GM12878 (cell line): Measurements from ENCODE around the gene SERPINB5. TPM values are rescaled to one million over a fixed set of nuclear protein-coding genes. Genes with fewer than 3 reads are reported as not detected.

Experiments used
- ATAC-seq: fragments of 200-7000 bp; cut with Tn5 transposase; 3 replicates; pipeline ENCODE4 v1.9.1; 2020; ENCODE audit warnings: mild to moderate bottlenecking, moderate library complexity
- BruUV-seq: library from RNA; stranded (reverse); fragments of 400-500 nt; replicated peaks from 2 replicates; lab custom pipeline; 2021; lab: Mats Ljungman, UMichigan
- CTCF ChIA-PET: fragments of 300-600 bp; sonication (Branson Sonifier 250); formaldehyde crosslinking; extraction: SDS; loops from one replicate; lab custom pipeline; 2021; ENCODE audit warnings: inconsistent platforms; lab: Yijun Ruan, JAX
- POLR2A ChIA-PET: fragments of 350-600 bp; formaldehyde crosslinking; extraction: SDS; loops from one replicate; lab custom pipeline; 2021; ENCODE audit warnings: inconsistent platforms; lab: Charles Lee
- RAD21 ChIA-PET: fragments of 300-600 bp; sonication (Branson Sonifier 250); formaldehyde crosslinking; loops from one replicate; lab custom pipeline; 2023; ENCODE audit warnings: antibody characterized with exemption; ENCODE audit not compliant: unreplicated experiment; lab: Charles Lee
- SMC1A ChIA-PET: fragments of 300-600 bp; sonication (Branson Sonifier 250); formaldehyde crosslinking; loops from one replicate; lab custom pipeline; 2023; ENCODE audit not compliant: unreplicated experiment, uncharacterized antibody; lab: Charles Lee
- DNase-seq: peaks from one replicate; pipeline ENCODE4 v3.0.0-alpha.2; 2011; ENCODE audit warnings: low read depth, low spot score
- FAIRE-seq: peaks from 3 replicates; lab custom pipeline; 2011; peaks lifted over from hg19 to GRCh38; lab: Jason Lieb, UNC
- H2AFZ ChIP-seq: 2 replicates; pipeline ENCODE4 v1.6.0; 2011; ENCODE audit warnings: low read depth, low read length, control low read depth; ENCODE audit not compliant: control insufficient read depth
- H3K27ac ChIP-seq: 2 replicates; pipeline ENCODE4 v1.5.1; 2011; ENCODE audit warnings: control low read depth; ENCODE audit not compliant: control insufficient read depth, insufficient read depth
- H3K27me3 ChIP-seq, 2 experiments: replicated peaks in 1 of 2; 2 replicates each; pipeline versions ENCODE4 v1.6.0 to v1.6.1; 2011; ENCODE audit warnings: low read length in 1 of 2; ENCODE audit not compliant: control insufficient read depth in 2 of 2, insufficient read depth in 2 of 2
- H3K36me3 ChIP-seq, 2 experiments: 2 replicates each; pipeline ENCODE4 v1.5.1; 2011; ENCODE audit warnings: low read length in 1 of 2; ENCODE audit not compliant: control insufficient read depth in 2 of 2, insufficient read depth in 2 of 2
- H3K4me1 ChIP-seq: 2 replicates; pipeline ENCODE4 v1.6.1; 2011; ENCODE audit warnings: mild to moderate bottlenecking, low read length, moderate library complexity, mixed read lengths; ENCODE audit not compliant: control insufficient read depth, insufficient read depth
- H3K4me2 ChIP-seq: 2 replicates; pipeline ENCODE4 v1.6.0; 2011; ENCODE audit warnings: control low read depth; ENCODE audit not compliant: control insufficient read depth, insufficient read depth
- H3K4me3 ChIP-seq: fragments of 200-600 bp; sonication (generic); 2 replicates; pipeline ENCODE4 v1.5.1; 2016
- H3K79me2 ChIP-seq: 2 replicates; pipeline ENCODE4 v1.6.0; 2011; ENCODE audit warnings: low read length; ENCODE audit not compliant: control insufficient read depth, insufficient read depth
- H3K9ac ChIP-seq: 2 replicates; pipeline ENCODE4 v1.8.0; 2011; ENCODE audit warnings: low read length, control low read depth, mixed read lengths; ENCODE audit not compliant: control insufficient read depth, insufficient read depth
- H3K9me3 ChIP-seq: replicated peaks from 3 replicates; pipeline ENCODE4 v1.5.1; 2011; ENCODE audit warnings: mild to moderate bottlenecking, low read length; ENCODE audit not compliant: control insufficient read depth, insufficient read depth
- H4K20me1 ChIP-seq: 2 replicates; pipeline ENCODE4 v1.6.0; 2011; ENCODE audit not compliant: control insufficient read depth, insufficient read depth
- CBFB ChIP-seq: IDR thresholded peaks from 2 replicates; pipeline ENCODE4 v1.6.1; 2016; ENCODE audit warnings: antibody characterized with exemption, low read depth
- FOXK2 ChIP-seq: fragments of 450-650 bp; IDR thresholded peaks from 2 replicates; pipeline ENCODE4 v1.6.1; 2017; ENCODE audit warnings: mild to moderate bottlenecking, moderate library complexity
- HDAC2 ChIP-seq: fragments of 200-600 bp; sonication (generic); IDR thresholded peaks from 2 replicates; pipeline ENCODE4 v1.6.1; 2017
- IKZF2 ChIP-seq, 2 experiments: fragments of 450-650 bp; IDR thresholded peaks; 2 replicates each; pipeline ENCODE4 v1.6.1; 2017; ENCODE audit warnings: mild to moderate bottlenecking in 2 of 2, moderate library complexity in 2 of 2
- NFXL1 ChIP-seq: fragments of 450-650 bp; IDR thresholded peaks from 2 replicates; pipeline ENCODE4 v1.6.1; 2017; ENCODE audit warnings: antibody characterized with exemption, mild to moderate bottlenecking, borderline replicate concordance
- NRF1 ChIP-seq: conservative IDR thresholded peaks from 2 replicates; pipeline ENCODE4 v1.6.1; 2011; ENCODE audit warnings: mild to moderate bottlenecking, low read depth, low read length, improper control_type of control experiment
- POLR2AphosphoS5 ChIP-seq: IDR thresholded peaks from 2 replicates; pipeline ENCODE4 v1.6.1; 2011; ENCODE audit warnings: mild to moderate bottlenecking, low read length, inconsistent platforms
- RELA ChIP-seq: fragments of 450-650 bp; IDR thresholded peaks from 2 replicates; pipeline ENCODE4 v1.8.0; 2014; ENCODE audit warnings: borderline replicate concordance; ENCODE audit not compliant: partially characterized antibody
- RUNX3 ChIP-seq: IDR thresholded peaks from 2 replicates; pipeline ENCODE4 v1.6.1; 2012; ENCODE audit warnings: low read length, inconsistent platforms
- SMARCA5 ChIP-seq: fragments of 450-650 bp; IDR thresholded peaks from 2 replicates; pipeline ENCODE4 v1.6.1; 2017; ENCODE audit warnings: mild to moderate bottlenecking
- SPI1 ChIP-seq: IDR thresholded peaks from 2 replicates; pipeline ENCODE4 v1.6.1; 2011; ENCODE audit warnings: low read depth, mild to moderate bottlenecking, low read length, moderate library complexity, borderline replicate concordance; ENCODE audit not compliant: insufficient read depth
- SUZ12 ChIP-seq: fragments of 200-600 bp; sonication (generic); IDR thresholded peaks from one replicate; pipeline ENCODE4 v1.6.1; 2018; ENCODE audit warnings: antibody characterized with exemption, mild to moderate bottlenecking; ENCODE audit not compliant: unreplicated experiment
- ZNF274 ChIP-seq: IDR thresholded peaks from one replicate; pipeline ENCODE4 v1.8.0; 2011; ENCODE audit not compliant: insufficient read length, insufficient read depth
- WGBS: methylation state at CpG from one replicate; pipeline ENCODE4 v1.1.6; 2016; ENCODE audit warnings: low lambda C conversion rate; ENCODE audit not compliant: insufficient replicate concordance, insufficient coverage; ENCODE audit errors: missing lambda C conversion rate; 5-methylcytosine and 5-hydroxymethylcytosine counted together
- in situ Hi-C: fragments of 300-500 bp; cut with MboI; formaldehyde crosslinking; loops from 9 replicates; pipeline ENCODE4 v1.14.3; 2018; ENCODE audit warnings: mixed read lengths
- intact Hi-C: fragments of 100-400 bp; cut with micrococcal nuclease; formaldehyde crosslinking; loops from one replicate; pipeline ENCODE4 v1.14.2; 2022; ENCODE audit not compliant: unreplicated experiment
- polyA plus RNA-seq, 11 experiments: library from polyadenylated mRNA; depleted of rRNA in 4 of 11; unstranded in 6 of 11; stranded (reverse) in 5 of 11; fragments of >200 nt; fragmentation: Nextera tagmentation in 4 of 11; fragmentation: Illumina TruSeq in 1 of 11; extraction: Ambion mirVana in 4 of 11; extraction: Trizol in 1 of 11; gene quantifications; 1 replicate in 1 of 11; 2 replicates in 10 of 11; pipeline versions ENCODE4 v1.2.1 to v1.2.3, GENCODE V29; 2011 to 2016; ENCODE audit warnings: inconsistent platforms in 2 of 11, missing spikeins in 2 of 11, low read depth in 1 of 11
- total RNA-seq, 4 experiments: library from RNA; depleted of rRNA in 3 of 4; stranded (reverse); fragments of >200 nt in 3 of 4; fragmentation: Illumina TruSeq in 1 of 4; extraction: Trizol in 1 of 4; gene quantifications; 2 replicates each; pipeline versions ENCODE4 v1.2.1 to v1.2.3, GENCODE V29; 2013 to 2021
- TF ChIP-seq, protein P1 (sequence below): fragments of 450-650 bp; IDR thresholded peaks from 2 replicates; pipeline ENCODE4 v1.6.1; 2014; ENCODE audit warnings: mild to moderate bottlenecking
- TF ChIP-seq, protein P2 (sequence below): fragments of 450-650 bp; IDR thresholded peaks from 2 replicates; pipeline ENCODE4 v1.6.1; 2017; ENCODE audit warnings: mild to moderate bottlenecking, low read depth, inconsistent platforms; ENCODE audit not compliant: poor library complexity, severe bottlenecking
- TF ChIP-seq, protein P3 (sequence below): IDR thresholded peaks from 2 replicates; pipeline ENCODE4 v1.6.1; 2012; ENCODE audit warnings: low read depth, low read length, improper control_type of control experiment
- TF ChIP-seq, protein P4 (sequence below): fragments of 450-650 bp; IDR thresholded peaks from 2 replicates; pipeline ENCODE4 v1.6.1; 2018; ENCODE audit warnings: borderline replicate concordance, mild to moderate bottlenecking; ENCODE audit not compliant: partially characterized antibody

The SERPINB5 gene
- total and polyA plus RNA-seq, 10 of the 15 experiments (the other 5 are each of a cell fraction or from before 2014, with no cell fraction given) = 0.03 to 0.04 TPM; not detected in 8

DNA sequence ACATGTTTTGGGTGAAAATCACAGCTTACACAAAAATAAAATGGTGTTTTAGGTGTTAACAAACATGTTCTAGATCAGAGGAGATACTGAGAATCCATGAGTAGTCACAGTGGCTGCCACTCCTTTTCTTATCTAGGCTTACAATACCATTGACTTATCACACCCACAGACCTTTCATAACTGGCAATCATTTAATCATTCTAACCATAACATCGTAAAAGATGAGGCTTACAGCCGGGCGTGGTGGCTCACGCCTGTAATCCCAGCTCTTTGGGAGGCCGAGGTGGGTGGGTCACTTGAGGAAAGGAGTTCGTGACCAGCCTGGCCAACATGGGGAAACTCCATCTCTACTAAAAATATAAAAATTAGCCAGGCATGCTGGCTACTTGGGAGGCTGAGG is 18.8 kb upstream of the SERPINB5 start (continued):
- TF ChIP-seq FOXK2 (no peak), SPI1 (no peak), RELA (no peak), CBFB (no peak), HDAC2 (no peak), RUNX3 (no peak), POLR2AphosphoS5 (no peak), IKZF2 (IDR thresholded peaks at IDR 0.05) (no peak)

DNA sequence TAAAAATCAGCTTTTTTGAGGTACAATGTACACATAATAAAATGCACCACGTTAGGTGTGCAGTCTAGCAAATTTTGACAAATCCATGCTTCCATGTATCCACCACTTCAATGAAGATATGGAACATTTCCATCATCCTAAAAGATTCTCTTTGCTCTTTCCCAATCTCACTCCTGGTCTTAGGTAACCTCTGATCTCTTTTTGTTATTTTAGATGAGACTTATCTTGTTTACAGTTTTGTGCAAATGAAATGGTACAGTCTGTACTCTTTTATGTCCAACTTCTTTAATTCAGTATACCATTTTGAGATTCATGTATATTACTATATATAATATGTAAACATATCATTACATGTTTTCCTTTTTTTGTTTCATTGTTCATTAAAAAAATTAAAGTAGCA is 16.3 kb upstream of the SERPINB5 start:
- H3K27me3 ChIP-seq = peaks cover 0 to 3% of the 10 kb centered on the region in 2 experiments; a peak in 2 of 4 replicates

More for the DNA sequence above, 16.3 kb upstream of the SERPINB5 start:
- H2AFZ ChIP-seq = no peak overlapping the region
- H3K9me3 ChIP-seq = no peaks in the 10 kb centered on the region
- H3K27ac ChIP-seq = no peak overlapping the region
- no peak overlapping the region for H3K4me2 ChIP-seq
- H3K79me2 ChIP-seq = no peaks in the 10 kb centered on the region
- no peaks in the 10 kb centered on the region for H4K20me1 ChIP-seq
- no peaks in the 10 kb centered on the region for H3K4me1 ChIP-seq
- ChIA-PET POLR2A (no interaction called here), SMC1A (interaction anchor here (1.0 to 2.2 kb wide), 2 partner anchors 15 to 58 kb away, joined by 3 to 4 read pairs; no protein-coding TSS in a partner anchor), CTCF (no interaction called here), RAD21 (no interaction called here)
- FAIRE-seq (no peak), ATAC-seq (no peak), DNase-seq (no peak)
- no peaks in the 10 kb centered on the region for H3K36me3 ChIP-seq
- BruUV-seq = no TSS peak
- intact Hi-C loops = no loop called here
- WGBS = 0% methylated on average over 1 of the region's 1 CpG
- no peak overlapping the region for H3K4me3 ChIP-seq
- H3K9ac ChIP-seq = no peak overlapping the region
- in situ Hi-C loops = no loop called here
- TF ChIP-seq NRF1 (no peak), RUNX3 (no peak), SMARCA5 (no peak), SUZ12 (no peak), ZNF274 (no peak), NFXL1 (no peak)
- TF ChIP-seq, protein P1, sequence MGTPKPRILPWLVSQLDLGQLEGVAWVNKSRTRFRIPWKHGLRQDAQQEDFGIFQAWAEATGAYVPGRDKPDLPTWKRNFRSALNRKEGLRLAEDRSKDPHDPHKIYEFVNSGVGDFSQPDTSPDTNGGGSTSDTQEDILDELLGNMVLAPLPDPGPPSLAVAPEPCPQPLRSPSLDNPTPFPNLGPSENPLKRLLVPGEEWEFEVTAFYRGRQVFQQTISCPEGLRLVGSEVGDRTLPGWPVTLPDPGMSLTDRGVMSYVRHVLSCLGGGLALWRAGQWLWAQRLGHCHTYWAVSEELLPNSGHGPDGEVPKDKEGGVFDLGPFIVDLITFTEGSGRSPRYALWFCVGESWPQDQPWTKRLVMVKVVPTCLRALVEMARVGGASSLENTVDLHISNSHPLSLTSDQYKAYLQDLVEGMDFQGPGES = no peak
- TF ChIP-seq, protein P2, sequence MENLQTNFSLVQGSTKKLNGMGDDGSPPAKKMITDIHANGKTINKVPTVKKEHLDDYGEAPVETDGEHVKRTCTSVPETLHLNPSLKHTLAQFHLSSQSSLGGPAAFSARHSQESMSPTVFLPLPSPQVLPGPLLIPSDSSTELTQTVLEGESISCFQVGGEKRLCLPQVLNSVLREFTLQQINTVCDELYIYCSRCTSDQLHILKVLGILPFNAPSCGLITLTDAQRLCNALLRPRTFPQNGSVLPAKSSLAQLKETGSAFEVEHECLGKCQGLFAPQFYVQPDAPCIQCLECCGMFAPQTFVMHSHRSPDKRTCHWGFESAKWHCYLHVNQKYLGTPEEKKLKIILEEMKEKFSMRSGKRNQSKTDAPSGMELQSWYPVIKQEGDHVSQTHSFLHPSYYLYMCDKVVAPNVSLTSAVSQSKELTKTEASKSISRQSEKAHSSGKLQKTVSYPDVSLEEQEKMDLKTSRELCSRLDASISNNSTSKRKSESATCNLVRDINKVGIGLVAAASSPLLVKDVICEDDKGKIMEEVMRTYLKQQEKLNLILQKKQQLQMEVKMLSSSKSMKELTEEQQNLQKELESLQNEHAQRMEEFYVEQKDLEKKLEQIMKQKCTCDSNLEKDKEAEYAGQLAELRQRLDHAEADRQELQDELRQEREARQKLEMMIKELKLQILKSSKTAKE = no peak
- TF ChIP-seq, protein P3, sequence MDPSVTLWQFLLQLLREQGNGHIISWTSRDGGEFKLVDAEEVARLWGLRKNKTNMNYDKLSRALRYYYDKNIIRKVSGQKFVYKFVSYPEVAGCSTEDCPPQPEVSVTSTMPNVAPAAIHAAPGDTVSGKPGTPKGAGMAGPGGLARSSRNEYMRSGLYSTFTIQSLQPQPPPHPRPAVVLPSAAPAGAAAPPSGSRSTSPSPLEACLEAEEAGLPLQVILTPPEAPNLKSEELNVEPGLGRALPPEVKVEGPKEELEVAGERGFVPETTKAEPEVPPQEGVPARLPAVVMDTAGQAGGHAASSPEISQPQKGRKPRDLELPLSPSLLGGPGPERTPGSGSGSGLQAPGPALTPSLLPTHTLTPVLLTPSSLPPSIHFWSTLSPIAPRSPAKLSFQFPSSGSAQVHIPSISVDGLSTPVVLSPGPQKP = no peak
- TF ChIP-seq, protein P4, sequence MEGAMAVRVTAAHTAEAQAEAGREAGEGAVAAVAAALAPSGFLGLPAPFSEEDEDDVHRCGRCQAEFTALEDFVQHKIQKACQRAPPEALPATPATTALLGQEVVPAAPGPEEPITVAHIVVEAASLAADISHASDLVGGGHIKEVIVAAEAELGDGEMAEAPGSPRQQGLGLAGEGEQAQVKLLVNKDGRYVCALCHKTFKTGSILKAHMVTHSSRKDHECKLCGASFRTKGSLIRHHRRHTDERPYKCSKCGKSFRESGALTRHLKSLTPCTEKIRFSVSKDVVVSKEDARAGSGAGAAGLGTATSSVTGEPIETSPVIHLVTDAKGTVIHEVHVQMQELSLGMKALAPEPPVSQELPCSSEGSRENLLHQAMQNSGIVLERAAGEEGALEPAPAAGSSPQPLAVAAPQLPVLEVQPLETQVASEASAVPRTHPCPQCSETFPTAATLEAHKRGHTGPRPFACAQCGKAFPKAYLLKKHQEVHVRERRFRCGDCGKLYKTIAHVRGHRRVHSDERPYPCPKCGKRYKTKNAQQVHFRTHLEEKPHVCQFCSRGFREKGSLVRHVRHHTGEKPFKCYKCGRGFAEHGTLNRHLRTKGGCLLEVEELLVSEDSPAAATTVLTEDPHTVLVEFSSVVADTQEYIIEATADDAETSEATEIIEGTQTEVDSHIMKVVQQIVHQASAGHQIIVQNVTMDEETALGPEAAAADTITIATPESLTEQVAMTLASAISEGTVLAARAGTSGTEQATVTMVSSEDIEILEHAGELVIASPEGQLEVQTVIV = no peak
